ENCODE results near the gene ADAMTS2.

DNA sequence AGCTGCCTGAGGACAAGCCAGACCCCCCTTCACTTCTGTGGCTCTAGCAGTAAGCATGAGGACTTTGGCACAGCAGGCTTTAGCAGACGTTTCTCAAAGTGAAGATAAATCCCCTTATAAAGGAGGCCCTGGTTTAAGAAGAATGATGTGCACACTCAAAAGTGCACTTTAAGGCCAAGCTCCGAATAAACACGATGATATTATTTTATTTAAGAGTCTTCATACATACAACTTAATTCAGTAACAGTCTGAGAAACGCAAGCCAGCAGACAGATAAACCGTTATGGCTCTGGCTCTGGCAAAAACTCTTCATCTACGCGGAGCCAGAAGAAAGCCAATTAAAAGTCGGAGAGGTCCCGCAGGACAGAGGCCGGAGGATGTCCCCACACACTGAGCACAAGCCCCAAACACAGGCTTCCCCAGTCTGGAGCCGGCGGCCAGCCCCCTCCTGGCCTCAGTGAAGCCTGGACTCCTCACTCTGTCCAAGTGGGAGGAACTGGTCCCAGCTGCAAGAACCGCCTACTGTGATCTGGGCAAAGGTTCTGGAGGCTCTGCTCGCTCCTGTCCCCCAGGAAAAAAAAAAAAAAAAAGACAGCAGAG lies 44.6 kb downstream of the ADAMTS2 start:
- TF ChIP-seq POLR2A (IDR thresholded peaks at IDR 0.05) = no peak
- TF ChIP-seq, protein P1, sequence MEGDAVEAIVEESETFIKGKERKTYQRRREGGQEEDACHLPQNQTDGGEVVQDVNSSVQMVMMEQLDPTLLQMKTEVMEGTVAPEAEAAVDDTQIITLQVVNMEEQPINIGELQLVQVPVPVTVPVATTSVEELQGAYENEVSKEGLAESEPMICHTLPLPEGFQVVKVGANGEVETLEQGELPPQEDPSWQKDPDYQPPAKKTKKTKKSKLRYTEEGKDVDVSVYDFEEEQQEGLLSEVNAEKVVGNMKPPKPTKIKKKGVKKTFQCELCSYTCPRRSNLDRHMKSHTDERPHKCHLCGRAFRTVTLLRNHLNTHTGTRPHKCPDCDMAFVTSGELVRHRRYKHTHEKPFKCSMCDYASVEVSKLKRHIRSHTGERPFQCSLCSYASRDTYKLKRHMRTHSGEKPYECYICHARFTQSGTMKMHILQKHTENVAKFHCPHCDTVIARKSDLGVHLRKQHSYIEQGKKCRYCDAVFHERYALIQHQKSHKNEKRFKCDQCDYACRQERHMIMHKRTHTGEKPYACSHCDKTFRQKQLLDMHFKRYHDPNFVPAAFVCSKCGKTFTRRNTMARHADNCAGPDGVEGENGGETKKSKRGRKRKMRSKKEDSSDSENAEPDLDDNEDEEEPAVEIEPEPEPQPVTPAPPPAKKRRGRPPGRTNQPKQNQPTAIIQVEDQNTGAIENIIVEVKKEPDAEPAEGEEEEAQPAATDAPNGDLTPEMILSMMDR (IDR thresholded peaks at IDR 0.05) = no peak
